ENCODE measurements around the gene FABP3.

DNA sequence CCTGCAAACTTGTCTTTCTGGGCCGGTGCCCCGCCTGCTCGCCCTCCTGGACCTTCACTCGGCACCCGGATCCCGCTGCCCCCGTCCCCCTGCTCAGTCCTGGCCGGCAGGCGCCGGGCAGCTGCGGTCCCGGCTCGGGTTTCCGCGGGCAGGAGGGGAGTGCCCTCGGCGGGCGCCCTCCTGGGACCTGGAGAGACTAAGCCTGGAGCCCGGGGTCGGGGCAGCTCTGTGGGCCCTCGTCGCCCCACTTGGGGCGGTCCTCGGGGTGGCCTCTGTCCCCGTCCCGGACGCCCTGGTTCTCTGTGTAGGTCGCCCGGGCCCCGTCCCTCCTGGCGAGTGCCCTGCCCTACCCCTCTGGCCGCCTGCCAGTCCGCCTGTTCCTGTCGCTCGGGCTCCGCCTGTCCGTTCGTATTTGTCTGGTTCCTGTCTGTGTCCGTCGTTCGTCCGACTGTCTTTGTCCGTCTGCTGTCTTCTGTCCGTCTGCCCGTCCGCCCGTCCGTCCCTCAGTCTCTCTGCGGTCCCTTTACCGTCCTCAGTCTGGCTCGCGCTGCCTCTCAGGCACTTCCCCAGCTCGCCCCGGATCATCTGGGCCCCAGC lies 40.6 kb upstream of the FABP3 start:
- TF ChIP-seq MAZ (IDR thresholded peaks at IDR 0.05; ENCODE audit: borderline replicate concordance, low read depth, low read length) (no peak; the same call in 1 of the 2 replicates), CTCF (conservative IDR thresholded peaks at IDR 0.05; ENCODE audit: low read depth, low read length) (no peak), CEBPB (IDR thresholded peaks at IDR 0.05; ENCODE audit: low read depth, low read length) (no peak), POLR2A (IDR thresholded peaks at IDR 0.05; ENCODE audit: low read depth, low read length) (no peak), RAD21 (IDR thresholded peaks at IDR 0.05; ENCODE audit: low read length) (no peak), RCOR1 (IDR thresholded peaks at IDR 0.05; ENCODE audit: insufficient replicate concordance, low read length) (no peak), MXI1 (IDR thresholded peaks at IDR 0.05; ENCODE audit: borderline replicate concordance, low read depth, low read length) (no peak)
- TF ChIP-seq, protein P1, sequence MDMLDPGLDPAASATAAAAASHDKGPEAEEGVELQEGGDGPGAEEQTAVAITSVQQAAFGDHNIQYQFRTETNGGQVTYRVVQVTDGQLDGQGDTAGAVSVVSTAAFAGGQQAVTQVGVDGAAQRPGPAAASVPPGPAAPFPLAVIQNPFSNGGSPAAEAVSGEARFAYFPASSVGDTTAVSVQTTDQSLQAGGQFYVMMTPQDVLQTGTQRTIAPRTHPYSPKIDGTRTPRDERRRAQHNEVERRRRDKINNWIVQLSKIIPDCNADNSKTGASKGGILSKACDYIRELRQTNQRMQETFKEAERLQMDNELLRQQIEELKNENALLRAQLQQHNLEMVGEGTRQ (IDR thresholded peaks at IDR 0.05; ENCODE audit: low read depth, low read length) = no peak

All from IMR-90 (cell line).